Cardiac fibroblast (primary cell): ENCODE measurements around the gene SDK2.

Experiments used
- DNase-seq, 2 donors: peaks; one replicate each; pipeline versions ENCODE4 v3.0.0 to v3.0.0-alpha.2; 2010; ENCODE audit warnings: low read depth in 2 of 2
- H3K4me3 ChIP-seq, 2 donors: replicated peaks in 1 of 2; 1 replicate in 1 of 2; 2 replicates in 1 of 2; pipeline ENCODE4 v1.5.1; 2011; ENCODE audit warnings: low read depth in 2 of 2, low read length in 2 of 2, mild to moderate bottlenecking in 2 of 2, moderate library complexity in 1 of 2
- CTCF ChIP-seq: IDR thresholded peaks from one replicate; pipeline ENCODE4 v1.5.1; 2011; ENCODE audit warnings: low read depth, mild to moderate bottlenecking, low read length, inconsistent platforms

Gene SDK2

GRCh38 chr17:73669771-73670170 lies 25.5 kb upstream of the SDK2 start:
- no peak overlapping the region for H3K4me3 ChIP-seq
- DNase-seq = no peak
- TF ChIP-seq CTCF = no peak

GRCh38 chr17:73667181-73667959 lies 23.1 kb upstream of the SDK2 start:
- DNase-seq = no peak
- H3K4me3 ChIP-seq = no peak overlapping the region
- no peak for TF ChIP-seq CTCF

- TF ChIP-seq CTCF = no peak
- DNase-seq = no peak
- no peak overlapping the region for H3K4me3 ChIP-seq
Observed at GRCh38 chr17:73663614-73664013, 19.4 kb upstream of the SDK2 start.

GRCh38 chr17:73660366-73660765 lies 16.1 kb upstream of the SDK2 start:
- H3K4me3 ChIP-seq = no peak overlapping the region
- TF ChIP-seq CTCF = no peak
- DNase-seq = no peak

GRCh38 chr17:73658821-73659515 lies 14.7 kb upstream of the SDK2 start:
- TF ChIP-seq CTCF = no peak
- DNase-seq = no peak
- no peak overlapping the region for H3K4me3 ChIP-seq

GRCh38 chr17:73657473-73658116 lies 13.3 kb upstream of the SDK2 start:
- H3K4me3 ChIP-seq = no peak overlapping the region
- peak in 1 of 2 donors; percentile 19 for DNase-seq
- peak; percentile 11 for TF ChIP-seq CTCF
